Measurements from ENCODE around the gene BCAR1.
"Not testable (repeated sequence)": the region's sequence is repeated elsewhere in the genome, so short reads cannot be mapped to it uniquely, and the experiment has no call there.

BCAR1 gene

DNA sequence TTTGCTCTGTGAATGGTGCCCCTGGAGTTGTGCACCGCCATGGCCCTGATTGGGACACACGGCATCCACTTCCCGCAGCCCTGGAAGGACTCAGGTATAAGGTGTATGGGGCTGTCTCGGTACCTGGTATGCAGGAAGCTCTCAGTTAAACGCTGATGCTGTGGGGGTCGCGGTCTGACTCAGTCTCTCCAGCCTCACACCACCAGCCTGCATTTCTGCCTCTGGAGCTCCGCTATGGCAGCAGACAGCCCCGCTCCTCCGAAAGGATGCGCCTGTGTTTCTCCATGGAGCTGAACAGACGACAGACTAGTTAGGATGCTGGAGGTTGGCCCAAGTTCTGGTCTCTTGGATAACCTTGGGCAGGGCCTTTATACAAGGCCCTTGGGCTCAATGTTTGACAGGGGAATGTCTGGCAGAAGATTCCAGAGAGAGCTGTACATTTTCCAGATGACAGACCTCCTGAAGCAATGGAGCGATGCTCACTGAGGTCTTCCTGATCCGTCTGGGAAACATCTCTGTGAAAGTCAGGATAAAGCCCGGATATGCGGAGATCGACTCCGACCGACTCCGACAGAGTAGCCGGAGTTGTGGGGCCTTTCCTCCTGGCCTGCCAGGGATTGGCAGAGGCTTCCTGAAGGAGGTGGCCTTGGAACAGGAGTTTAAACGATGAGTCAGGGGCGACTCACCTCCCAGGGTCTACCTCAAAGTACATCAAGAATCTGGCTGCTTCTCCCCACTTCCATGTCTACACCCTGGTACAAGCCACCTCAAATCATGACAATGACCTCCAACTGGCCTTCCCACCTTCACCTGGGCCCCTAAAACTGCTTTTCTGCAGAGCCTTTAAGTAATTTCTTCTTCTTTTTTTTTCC is 21.9 kb upstream of the BCAR1 start:
- no peaks in the 10 kb centered on the region for H3K79me2 ChIP-seq (ENCODE audit: control insufficient read depth, insufficient read depth, low read length)
- H4K8ac ChIP-seq (ENCODE audit: low read depth, low read length), result no peak overlapping the region
- no CpG with 5 or more reads among the region's 23 CpGs for WGBS (ENCODE audit: extremely low coverage, insufficient coverage, low lambda C conversion rate)
- no peak overlapping the region for H3K23ac ChIP-seq (ENCODE audit: low read length)
- no peak overlapping the region for H2BK5ac ChIP-seq (ENCODE audit: low read length)
- H3K18ac ChIP-seq (ENCODE audit: low read length), result no peak overlapping the region
- H2AK5ac ChIP-seq (ENCODE audit: low read length), result no peak overlapping the region
- no peak overlapping the region for H3K9ac ChIP-seq (ENCODE audit: low read length)
- no peaks in the 10 kb centered on the region for H3K27me3 ChIP-seq (ENCODE audit: insufficient read depth, low read length, poor library complexity)
- no peak overlapping the region for H3K4ac ChIP-seq (ENCODE audit: low read depth, low read length)
- H2BK120ac ChIP-seq (ENCODE audit: low read depth, low read length), result no peak overlapping the region
- no peak overlapping the region for H3K4me2 ChIP-seq (ENCODE audit: low read length)
- H2BK15ac ChIP-seq (replicated peaks; ENCODE audit: low read depth), result no peak overlapping the region
- H3K27ac ChIP-seq (ENCODE audit: low read depth, low read length), result no peak overlapping the region
- no peak overlapping the region for H3K56ac ChIP-seq (ENCODE audit: low read length)
- no peak overlapping the region for H4K5ac ChIP-seq (ENCODE audit: low read length)
- DNase-seq, result peak; percentile 49
- no peak overlapping the region for H3K4me3 ChIP-seq (ENCODE audit: low read length)
- H3K79me1 ChIP-seq (ENCODE audit: low read length), result no peaks in the 10 kb centered on the region
- no peaks in the 10 kb centered on the region for H3K36me3 ChIP-seq (ENCODE audit: control insufficient read depth, insufficient read depth, low read length)
- H3K4me1 ChIP-seq (ENCODE audit: control insufficient read depth, low read depth, low read length), result no peaks in the 10 kb centered on the region

- H4K8ac ChIP-seq (ENCODE audit: low read depth, low read length); H3K4me3 ChIP-seq (ENCODE audit: low read length); H3K27me3 ChIP-seq (ENCODE audit: insufficient read depth, low read length, poor library complexity); H4K5ac ChIP-seq (ENCODE audit: low read length); DNase-seq; H2AK5ac ChIP-seq (ENCODE audit: low read length); H3K79me2 ChIP-seq (ENCODE audit: control insufficient read depth, insufficient read depth, low read length); H3K23ac ChIP-seq (ENCODE audit: low read length); H3K18ac ChIP-seq (ENCODE audit: low read length); H2BK15ac ChIP-seq (replicated peaks; ENCODE audit: low read depth); H3K56ac ChIP-seq (ENCODE audit: low read length); H3K4ac ChIP-seq (ENCODE audit: low read depth, low read length); H2BK120ac ChIP-seq (ENCODE audit: low read depth, low read length); H3K79me1 ChIP-seq (ENCODE audit: low read length); H3K9ac ChIP-seq (ENCODE audit: low read length); H3K27ac ChIP-seq (ENCODE audit: low read depth, low read length); H2BK5ac ChIP-seq (ENCODE audit: low read length); H3K4me1 ChIP-seq (ENCODE audit: control insufficient read depth, low read depth, low read length); H3K4me2 ChIP-seq (ENCODE audit: low read length); H3K36me3 ChIP-seq (ENCODE audit: control insufficient read depth, insufficient read depth, low read length): not testable (repeated sequence)
- no CpG with 5 or more reads among the region's 10 CpGs for WGBS (ENCODE audit: extremely low coverage, insufficient coverage, low lambda C conversion rate)
Measured at GRCh38 chr16:75272629-75273028, 21.2 kb upstream of the BCAR1 start.

DNA sequence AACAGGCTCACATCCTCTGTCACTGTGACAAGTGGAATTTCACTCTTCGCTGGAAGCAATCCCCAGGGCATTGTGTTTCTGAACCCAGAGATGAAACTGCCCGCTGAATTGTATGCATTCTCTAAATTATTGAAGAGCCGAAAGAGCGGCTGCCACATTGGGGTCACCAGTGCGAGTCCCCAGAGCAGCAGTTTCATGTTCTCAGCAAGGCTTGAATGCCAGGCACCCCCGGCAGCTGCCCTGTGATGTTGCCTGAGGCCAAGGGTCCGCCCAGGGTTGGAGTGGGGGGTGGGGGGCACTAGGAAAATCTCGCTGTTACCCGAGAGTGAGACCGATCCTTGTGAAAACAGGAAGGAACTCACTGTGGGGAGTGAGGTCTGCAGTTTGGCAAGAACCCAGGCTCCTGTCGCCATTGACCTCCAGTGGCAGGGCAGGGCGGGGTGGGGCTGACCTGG is 20.7 kb upstream of the BCAR1 start:
- WGBS (ENCODE audit: extremely low coverage, insufficient coverage, low lambda C conversion rate), result no CpG with 5 or more reads among the region's 12 CpGs
- Histone ChIP-seq H4K5ac (ENCODE audit: low read length) (no peak overlapping the region), H3K18ac (ENCODE audit: low read length) (no peak overlapping the region), H3K36me3 (ENCODE audit: control insufficient read depth, insufficient read depth, low read length) (no peaks in the 10 kb centered on the region), H3K79me2 (ENCODE audit: control insufficient read depth, insufficient read depth, low read length) (no peaks in the 10 kb centered on the region), H3K4me3 (ENCODE audit: low read length) (no peak overlapping the region), H3K9ac (ENCODE audit: low read length) (no peak overlapping the region), H3K56ac (ENCODE audit: low read length) (no peak overlapping the region), H2BK5ac (ENCODE audit: low read length) (no peak overlapping the region), H3K79me1 (ENCODE audit: low read length) (no peaks in the 10 kb centered on the region), H3K27me3 (ENCODE audit: insufficient read depth, low read length, poor library complexity) (no peaks in the 10 kb centered on the region), H2AK5ac (ENCODE audit: low read length) (no peak overlapping the region), H4K8ac (ENCODE audit: low read depth, low read length) (no peak overlapping the region), H3K23ac (ENCODE audit: low read length) (no peak overlapping the region), H3K4me1 (ENCODE audit: control insufficient read depth, low read depth, low read length) (no peaks in the 10 kb centered on the region), H3K4me2 (ENCODE audit: low read length) (no peak overlapping the region), H2BK120ac (ENCODE audit: low read depth, low read length) (no peak overlapping the region), H2BK15ac (replicated peaks; ENCODE audit: low read depth) (no peak overlapping the region), H3K27ac (ENCODE audit: low read depth, low read length) (no peak overlapping the region), H3K4ac (ENCODE audit: low read depth, low read length) (no peak overlapping the region)
- peak; percentile 61 for DNase-seq

GRCh38 chr16:75271441-75272096 is 20.1 kb upstream of the BCAR1 start:
- Histone ChIP-seq H4K5ac (ENCODE audit: low read length) (no peak overlapping the region), H2BK120ac (ENCODE audit: low read depth, low read length) (no peak overlapping the region), H3K18ac (ENCODE audit: low read length) (no peak overlapping the region), H3K4me1 (ENCODE audit: control insufficient read depth, low read depth, low read length) (no peaks in the 10 kb centered on the region), H3K23ac (ENCODE audit: low read length) (no peak overlapping the region), H4K8ac (ENCODE audit: low read depth, low read length) (no peak overlapping the region), H3K4me2 (ENCODE audit: low read length) (no peak overlapping the region), H3K36me3 (ENCODE audit: control insufficient read depth, insufficient read depth, low read length) (no peaks in the 10 kb centered on the region), H3K56ac (ENCODE audit: low read length) (no peak overlapping the region), H3K27me3 (ENCODE audit: insufficient read depth, low read length, poor library complexity) (no peaks in the 10 kb centered on the region), H3K4ac (ENCODE audit: low read depth, low read length) (no peak overlapping the region), H3K79me2 (ENCODE audit: control insufficient read depth, insufficient read depth, low read length) (no peaks in the 10 kb centered on the region), H3K4me3 (ENCODE audit: low read length) (no peak overlapping the region), H2BK5ac (ENCODE audit: low read length) (no peak overlapping the region), H3K9ac (ENCODE audit: low read length) (no peak overlapping the region), H2BK15ac (replicated peaks; ENCODE audit: low read depth) (no peak overlapping the region), H3K27ac (ENCODE audit: low read depth, low read length) (no peak overlapping the region), H3K79me1 (ENCODE audit: low read length) (no peaks in the 10 kb centered on the region), H2AK5ac (ENCODE audit: low read length) (no peak overlapping the region)
- WGBS (ENCODE audit: extremely low coverage, insufficient coverage, low lambda C conversion rate), result no CpG with 5 or more reads among the region's 6 CpGs
- DNase-seq, result no peak

DNA sequence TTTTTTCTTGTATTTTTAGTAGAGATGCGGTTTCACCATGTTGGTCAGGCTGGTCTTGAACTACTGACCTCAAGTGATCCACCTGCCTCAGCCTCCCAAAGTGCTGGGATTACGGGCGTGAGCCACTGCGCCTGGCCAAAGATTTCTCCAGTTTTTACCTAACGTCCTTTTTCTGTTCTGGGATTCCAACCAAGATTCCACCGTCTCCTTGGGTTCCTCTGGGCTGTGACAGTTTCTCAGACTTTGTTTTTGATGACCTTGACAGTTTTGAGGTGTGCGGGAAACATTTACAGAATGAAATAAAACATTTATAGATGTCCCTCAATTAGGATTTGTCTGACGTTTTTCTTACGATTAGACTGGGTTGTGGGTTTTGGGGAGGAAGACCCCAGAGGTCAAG is 17.9 kb upstream of the BCAR1 start:
- not testable (repeated sequence) for H3K79me1 ChIP-seq (ENCODE audit: low read length); H3K18ac ChIP-seq (ENCODE audit: low read length); H2BK15ac ChIP-seq (replicated peaks; ENCODE audit: low read depth); DNase-seq; H3K4me2 ChIP-seq (ENCODE audit: low read length); H3K4me3 ChIP-seq (ENCODE audit: low read length); H3K23ac ChIP-seq (ENCODE audit: low read length); H2AK5ac ChIP-seq (ENCODE audit: low read length); H2BK5ac ChIP-seq (ENCODE audit: low read length); H3K27ac ChIP-seq (ENCODE audit: low read depth, low read length); H4K8ac ChIP-seq (ENCODE audit: low read depth, low read length); H3K9ac ChIP-seq (ENCODE audit: low read length); H2BK120ac ChIP-seq (ENCODE audit: low read depth, low read length); H3K36me3 ChIP-seq (ENCODE audit: control insufficient read depth, insufficient read depth, low read length); H3K27me3 ChIP-seq (ENCODE audit: insufficient read depth, low read length, poor library complexity); H3K4me1 ChIP-seq (ENCODE audit: control insufficient read depth, low read depth, low read length); H3K56ac ChIP-seq (ENCODE audit: low read length); H4K5ac ChIP-seq (ENCODE audit: low read length); H3K4ac ChIP-seq (ENCODE audit: low read depth, low read length)
- no CpG with 5 or more reads among the region's 9 CpGs for WGBS (ENCODE audit: extremely low coverage, insufficient coverage, low lambda C conversion rate)
- peaks cover 12% of the 10 kb centered on the region for H3K79me2 ChIP-seq (ENCODE audit: control insufficient read depth, insufficient read depth, low read length)
